ENCODE data around the gene WNK2. TPM values are rescaled to one million over a fixed set of nuclear protein-coding genes. Genes with fewer than 3 reads are reported as not detected.

The WNK2 gene
- total RNA-seq, 1 donor from 2014 or later, result 6.2 TPM

DNA sequence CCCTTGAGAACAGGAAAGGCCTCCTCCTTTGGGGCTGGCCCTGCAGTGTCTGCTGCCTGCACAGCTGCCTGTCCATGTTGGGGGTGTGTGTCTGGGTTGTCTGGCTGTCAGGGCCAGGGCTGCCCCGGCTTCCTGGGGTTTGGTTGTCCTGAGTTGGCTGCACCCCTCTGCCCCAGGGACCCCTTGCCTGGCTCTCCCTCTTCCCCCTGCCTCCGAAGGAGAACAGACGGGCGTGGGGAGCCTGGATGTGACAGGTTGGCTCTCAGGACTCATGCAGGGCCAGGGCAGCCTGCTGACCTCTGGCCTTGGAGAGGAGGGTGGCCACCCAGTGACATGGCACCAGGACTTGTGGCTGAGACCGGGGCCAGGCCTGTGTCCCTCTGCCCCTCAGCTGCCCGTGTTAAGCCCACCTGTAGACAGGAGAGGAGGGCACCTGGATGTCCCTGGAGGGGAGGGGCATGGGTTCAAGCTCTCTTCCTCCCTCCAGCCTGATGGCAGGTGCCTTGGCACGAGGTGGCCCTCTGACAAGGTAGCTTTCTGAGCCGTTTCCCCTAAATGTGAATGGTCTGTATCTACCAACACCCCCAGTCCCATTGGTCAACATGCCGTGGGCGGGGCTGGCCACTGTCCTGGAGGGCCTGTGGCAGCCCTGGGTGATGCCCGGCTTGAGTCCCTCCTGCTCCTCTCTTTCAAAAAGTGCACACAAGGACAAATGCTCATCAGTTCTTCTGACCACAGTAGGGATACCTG lies 34.9 kb downstream of the WNK2 start:
- Histone ChIP-seq H3K4me2 (no peak overlapping the region), H3K27ac (no peak overlapping the region), H3K27me3 (no peaks in the 10 kb centered on the region), H3K4me1 (no peaks in the 10 kb centered on the region), H3K9me3 (ENCODE audit: low read depth) (peaks cover 3% of the 10 kb centered on the region), H4K20me1 (ENCODE audit: low read depth) (peaks cover 3% of the 10 kb centered on the region), H3K9ac (no peak overlapping the region), H3K36me3 (no peaks in the 10 kb centered on the region), H3K4me3 (no peak overlapping the region), H3K79me2 (ENCODE audit: low read depth) (no peaks in the 10 kb centered on the region), H3F3A (ENCODE audit: low read depth) (no peaks in the 10 kb centered on the region), H2AFZ (replicated peaks) (no peak overlapping the region)
- H3K4me1 Mint-ChIP-seq, result peaks cover 8% of the 10 kb centered on the region
- no peak overlapping the region for H3K27ac Mint-ChIP-seq
- H3K4me3 Mint-ChIP-seq, result no peak overlapping the region
- H3K36me3 Mint-ChIP-seq, result peaks cover 9% of the 10 kb centered on the region
- DNase-seq (ENCODE audit: low spot score), result no peak
- H3K9me3 Mint-ChIP-seq, result peaks cover 11% of the 10 kb centered on the region
- H3K27me3 Mint-ChIP-seq (ENCODE audit: insufficient read depth, low read depth), result peaks cover 4% of the 10 kb centered on the region
- TF ChIP-seq EZH2phosphoT487 (IDR thresholded peaks at IDR 0.05) (no peak), EZH2 (IDR thresholded peaks at IDR 0.05) (no peak)
- TF ChIP-seq, protein P1, sequence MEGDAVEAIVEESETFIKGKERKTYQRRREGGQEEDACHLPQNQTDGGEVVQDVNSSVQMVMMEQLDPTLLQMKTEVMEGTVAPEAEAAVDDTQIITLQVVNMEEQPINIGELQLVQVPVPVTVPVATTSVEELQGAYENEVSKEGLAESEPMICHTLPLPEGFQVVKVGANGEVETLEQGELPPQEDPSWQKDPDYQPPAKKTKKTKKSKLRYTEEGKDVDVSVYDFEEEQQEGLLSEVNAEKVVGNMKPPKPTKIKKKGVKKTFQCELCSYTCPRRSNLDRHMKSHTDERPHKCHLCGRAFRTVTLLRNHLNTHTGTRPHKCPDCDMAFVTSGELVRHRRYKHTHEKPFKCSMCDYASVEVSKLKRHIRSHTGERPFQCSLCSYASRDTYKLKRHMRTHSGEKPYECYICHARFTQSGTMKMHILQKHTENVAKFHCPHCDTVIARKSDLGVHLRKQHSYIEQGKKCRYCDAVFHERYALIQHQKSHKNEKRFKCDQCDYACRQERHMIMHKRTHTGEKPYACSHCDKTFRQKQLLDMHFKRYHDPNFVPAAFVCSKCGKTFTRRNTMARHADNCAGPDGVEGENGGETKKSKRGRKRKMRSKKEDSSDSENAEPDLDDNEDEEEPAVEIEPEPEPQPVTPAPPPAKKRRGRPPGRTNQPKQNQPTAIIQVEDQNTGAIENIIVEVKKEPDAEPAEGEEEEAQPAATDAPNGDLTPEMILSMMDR (IDR thresholded peaks at IDR 0.05), result no peak

- no peak overlapping the region for H3K4me3 Mint-ChIP-seq
- H3K27ac Mint-ChIP-seq, result no peak overlapping the region
- peaks cover 7% of the 10 kb centered on the region for H3K27me3 Mint-ChIP-seq (ENCODE audit: insufficient read depth, low read depth)
- no peaks in the 10 kb centered on the region for H3F3A ChIP-seq (ENCODE audit: low read depth)
- H3K9me3 ChIP-seq (ENCODE audit: low read depth), result peaks cover 3% of the 10 kb centered on the region
- H2AFZ ChIP-seq (replicated peaks), result no peak overlapping the region
- no peak overlapping the region for H3K9ac ChIP-seq
- TF ChIP-seq, protein P1 (IDR thresholded peaks at IDR 0.05), result no peak
- no peak for TF ChIP-seq EZH2phosphoT487 (IDR thresholded peaks at IDR 0.05)
- TF ChIP-seq EZH2 (IDR thresholded peaks at IDR 0.05), result no peak
- H3K9me3 Mint-ChIP-seq, result peaks cover 9% of the 10 kb centered on the region
- DNase-seq (ENCODE audit: low spot score), result no peak
- H3K27ac ChIP-seq, result no peak overlapping the region
- no peaks in the 10 kb centered on the region for H3K36me3 ChIP-seq
- H3K4me1 ChIP-seq, result peaks cover 4% of the 10 kb centered on the region
- no peaks in the 10 kb centered on the region for H3K79me2 ChIP-seq (ENCODE audit: low read depth)
- no peaks in the 10 kb centered on the region for H3K27me3 ChIP-seq
- H3K4me3 ChIP-seq, result no peak overlapping the region
- H3K4me2 ChIP-seq, result no peak overlapping the region
- peaks cover 14% of the 10 kb centered on the region for H3K4me1 Mint-ChIP-seq
- peaks cover 10% of the 10 kb centered on the region for H4K20me1 ChIP-seq (ENCODE audit: low read depth)
- peaks cover 7% of the 10 kb centered on the region for H3K36me3 Mint-ChIP-seq
Observed at GRCh38 chr9:93219692-93220091, 35.8 kb downstream of the WNK2 start.

- Mint-ChIP-seq H3K36me3 (peaks cover 3% of the 10 kb centered on the region), H3K4me3 (no peak overlapping the region), H3K4me1 (peaks cover 19% of the 10 kb centered on the region), H3K27me3 (ENCODE audit: insufficient read depth, low read depth) (peaks cover 7% of the 10 kb centered on the region), H3K9me3 (peaks cover 5% of the 10 kb centered on the region), H3K27ac (no peak overlapping the region)
- H3K27ac ChIP-seq, result no peak overlapping the region
- no peak overlapping the region for H3K4me2 ChIP-seq
- no peaks in the 10 kb centered on the region for H3F3A ChIP-seq (ENCODE audit: low read depth)
- H3K27me3 ChIP-seq, result no peaks in the 10 kb centered on the region
- H2AFZ ChIP-seq (replicated peaks), result no peak overlapping the region
- no peaks in the 10 kb centered on the region for H3K36me3 ChIP-seq
- H3K9me3 ChIP-seq (ENCODE audit: low read depth), result no peaks in the 10 kb centered on the region
- TF ChIP-seq EZH2 (IDR thresholded peaks at IDR 0.05), result no peak
- TF ChIP-seq EZH2phosphoT487 (IDR thresholded peaks at IDR 0.05), result no peak
- TF ChIP-seq, protein P1 (IDR thresholded peaks at IDR 0.05), result no peak
- H3K4me1 ChIP-seq, result peaks cover 6% of the 10 kb centered on the region
- H3K79me2 ChIP-seq (ENCODE audit: low read depth), result no peaks in the 10 kb centered on the region
- no peak for DNase-seq (ENCODE audit: low spot score)
- peaks cover 10% of the 10 kb centered on the region for H4K20me1 ChIP-seq (ENCODE audit: low read depth)
- H3K4me3 ChIP-seq, result no peak overlapping the region
- no peak overlapping the region for H3K9ac ChIP-seq
Observed at GRCh38 chr9:93220627-93221026, 36.7 kb downstream of the WNK2 start.

Data from neural progenitor cell (in vitro differentiated cells).